K562 (cell line): Measurements from ENCODE around the gene PDHB. TPM values are rescaled to one million over a fixed set of nuclear protein-coding genes. Genes with fewer than 3 reads are reported as not detected.

Experiments used
- ATAC-seq: fragments of 200-7000 bp; cut with Tn5 transposase; 3 replicates; pipeline ENCODE4 v1.9.1; 2020; ENCODE audit warnings: moderate library complexity
- BruUV-seq: library from RNA; stranded (reverse); fragments of 400-500 nt; replicated peaks from 2 replicates; lab custom pipeline; 2021; lab: Mats Ljungman, UMichigan
- CTCF ChIA-PET: fragments of 300-600 bp; formaldehyde crosslinking; extraction: SDS; loops from one replicate; lab custom pipeline; 2021; ENCODE audit warnings: low intra/inter-chr PET ratio; lab: Yijun Ruan, JAX
- POLR2A ChIA-PET: fragments of 300-600, 350-650 bp; sonication (Branson Sonifier 250); formaldehyde crosslinking; extraction: SDS; loops from one replicate; lab custom pipeline; 2021; ENCODE audit warnings: antibody characterized with exemption, inconsistent platforms; lab: Yijun Ruan, JAX
- DNase-seq, 4 experiments: peaks; one replicate each; pipeline versions ENCODE4 v3.0.0 to v3.0.0-alpha.2; 2011 to 2018; ENCODE audit warnings: low spot score in 3 of 4, mixed read lengths in 3 of 4; ENCODE audit errors: extremely low read depth in 1 of 4
- FAIRE-seq: peaks from 2 replicates; lab custom pipeline; 2011; peaks lifted over from hg19 to GRCh38; lab: Jason Lieb, UNC
- H2AFZ ChIP-seq: 2 replicates; pipeline ENCODE4 v1.6.0; 2011; ENCODE audit warnings: low read depth, low read length, control low read depth, inconsistent platforms
- H3K27ac ChIP-seq: fragments of 200-600 bp; 3 replicates; pipeline ENCODE4 v1.8.0; 2011; ENCODE audit warnings: low read depth, mild to moderate bottlenecking, control low read depth, inconsistent platforms, low read length, moderate library complexity, mixed read lengths; ENCODE audit errors: extremely low read depth
- H3K27me3 ChIP-seq, 2 experiments: fragments of 300-600 bp in 1 of 2; 2 replicates in 1 of 2; 3 replicates in 1 of 2; pipeline versions ENCODE4 v1.6.0 to v1.8.0; 2011; ENCODE audit warnings: inconsistent platforms in 2 of 2, low read length in 2 of 2, mild to moderate bottlenecking in 1 of 2, mixed read lengths in 1 of 2, moderate library complexity in 1 of 2; ENCODE audit not compliant: control insufficient read depth in 2 of 2, insufficient read depth in 2 of 2
- H3K36me3 ChIP-seq: fragments of 300-600 bp; 3 replicates; pipeline ENCODE4 v1.8.0; 2011; ENCODE audit warnings: mild to moderate bottlenecking, low read length, inconsistent platforms; ENCODE audit not compliant: control insufficient read depth, insufficient read depth
- H3K4me1 ChIP-seq, 2 experiments: fragments of 200-600 bp in 1 of 2; replicated peaks in 1 of 2; 2 replicates in 1 of 2; 3 replicates in 1 of 2; pipeline versions ENCODE4 v1.5.1 to v1.8.0; 2011; ENCODE audit warnings: inconsistent platforms in 2 of 2, low read length in 2 of 2, mild to moderate bottlenecking in 1 of 2, mixed read lengths in 1 of 2, moderate library complexity in 1 of 2; ENCODE audit not compliant: control insufficient read depth in 2 of 2, insufficient read depth in 2 of 2
- H3K4me2 ChIP-seq: 2 replicates; pipeline ENCODE4 v1.6.1; 2011; ENCODE audit warnings: low read length, control low read depth, inconsistent platforms, mixed read lengths; ENCODE audit not compliant: insufficient read depth
- H3K4me3 ChIP-seq: fragments of 200-600 bp; sonication (generic), shearing (Covaris generic); 2 replicates; pipeline ENCODE4 v1.5.1; 2016; ENCODE audit warnings: control low read depth, inconsistent platforms
- H3K79me2 ChIP-seq: fragments of 200-600 bp; 3 replicates; pipeline ENCODE4 v1.8.0; 2011; ENCODE audit warnings: low read length, inconsistent platforms; ENCODE audit not compliant: control insufficient read depth, insufficient read depth
- H3K9ac ChIP-seq, 2 experiments: 2 replicates each; pipeline versions ENCODE4 v1.6.0 to v1.6.1; 2011; ENCODE audit warnings: low read depth in 2 of 2, low read length in 2 of 2, control low read depth in 1 of 2, inconsistent platforms in 1 of 2, mild to moderate bottlenecking in 1 of 2, mixed read lengths in 1 of 2; ENCODE audit not compliant: insufficient read depth in 1 of 2
- H3K9me1 ChIP-seq: one replicate; pipeline ENCODE4 v1.6.0; 2011; ENCODE audit warnings: inconsistent platforms, mild to moderate bottlenecking, low read length, moderate library complexity; ENCODE audit not compliant: control insufficient read depth, insufficient read depth
- H3K9me3 ChIP-seq: replicated peaks from 2 replicates; pipeline ENCODE4 v1.5.1; 2011; ENCODE audit warnings: low read depth, low read length, inconsistent platforms; ENCODE audit not compliant: control insufficient read depth, insufficient read depth
- H4K20me1 ChIP-seq: replicated peaks from 2 replicates; pipeline ENCODE4 v1.6.1; 2011; ENCODE audit warnings: low read length, inconsistent platforms, mixed read lengths; ENCODE audit not compliant: control insufficient read depth, insufficient read depth
- ARHGAP35 ChIP-seq: fragments of 450-650 bp; IDR thresholded peaks from 2 replicates; pipeline ENCODE4 v1.6.1; 2018; ENCODE audit not compliant: partially characterized antibody
- CBX3 ChIP-seq, 2 experiments: IDR thresholded peaks; 1 replicate in 1 of 2; 2 replicates in 1 of 2; pipeline ENCODE4 v1.6.1; 2012; ENCODE audit warnings: inconsistent platforms in 2 of 2, low read length in 2 of 2, borderline replicate concordance in 1 of 2, control low read depth in 1 of 2
- CBX8 ChIP-seq: fragments of 200-600 bp; sonication (generic); IDR thresholded peaks from 2 replicates; pipeline ENCODE4 v1.6.1; 2012; ENCODE audit warnings: borderline replicate concordance, mixed run types, low read depth, mild to moderate bottlenecking, moderate library complexity, mixed read lengths, low read length, control low read depth, inconsistent platforms; ENCODE audit not compliant: poor library complexity, severe bottlenecking; ENCODE audit errors: extremely low read depth
- NONO ChIP-seq, 2 experiments: fragments of 200-400 bp in 1 of 2; fragments of 450-650 bp in 1 of 2; formaldehyde crosslinking in 1 of 2; IDR thresholded peaks; 2 replicates each; pipeline ENCODE4 v1.6.1; 2017; ENCODE audit warnings: low read depth in 2 of 2, mild to moderate bottlenecking in 2 of 2, moderate library complexity in 2 of 2, low read length in 1 of 2
- TAF7 ChIP-seq: fragments of 450-650 bp; IDR thresholded peaks from 2 replicates; pipeline ENCODE4 v1.6.1; 2016; ENCODE audit warnings: missing genetic modification characterization, missing compliant biosample characterization
- TAL1 ChIP-seq: fragments of 450-650 bp; IDR thresholded peaks from 2 replicates; pipeline ENCODE4 v1.6.1; 2016; ENCODE audit warnings: mild to moderate bottlenecking
- ZEB2 ChIP-seq: fragments of 450-650 bp; IDR thresholded peaks from 2 replicates; pipeline ENCODE4 v1.6.1; 2016
- ZNF316 ChIP-seq: fragments of 450-650 bp; IDR thresholded peaks from 2 replicates; pipeline ENCODE4 v1.6.1; 2016
- ZNF436 ChIP-seq: fragments of 250-450, 450-650 bp; sonication (Bioruptor Pico); formaldehyde crosslinking; IDR thresholded peaks from 2 replicates; pipeline ENCODE4 v1.7.0; 2020; ENCODE audit warnings: mild to moderate bottlenecking
- WGBS: fragments of 100-300 bp; shearing (Covaris generic); methylation state at CpG from one replicate; pipeline ENCODE4 v1.1.6; 2016; ENCODE audit warnings: low coverage, mixed read lengths; ENCODE audit not compliant: insufficient coverage; ENCODE audit errors: missing lambda C conversion rate; 5-methylcytosine and 5-hydroxymethylcytosine counted together
- in situ Hi-C: fragments of 300-500 bp; cut with MboI; formaldehyde crosslinking; loops from 4 replicates; pipeline ENCODE4 v1.15.0; 2018; ENCODE audit warnings: inconsistent platforms, mixed read lengths
- intact Hi-C: fragments of 100-400 bp; cut with micrococcal nuclease; formaldehyde crosslinking; loops from 2 replicates; pipeline ENCODE4 v1.14.2; 2022
- polyA plus RNA-seq, 8 experiments: library from polyadenylated mRNA; depleted of rRNA in 4 of 8; stranded (reverse) in 5 of 8; unstranded in 3 of 8; fragments of >200 nt; fragmentation: Nextera tagmentation in 2 of 8; fragmentation: Illumina TruSeq in 1 of 8; extraction: Ambion mirVana in 2 of 8; extraction: Trizol in 1 of 8; gene quantifications; 2 replicates each; pipeline versions ENCODE4 v1.2.1 to v1.2.3, GENCODE V29; 2011 to 2014; ENCODE audit warnings: inconsistent platforms in 1 of 8, missing spikeins in 1 of 8
- total RNA-seq, 7 experiments: library from RNA; depleted of rRNA in 6 of 7; stranded (reverse); fragments of >200 nt in 6 of 7; fragmentation: Illumina TruSeq in 2 of 7; extraction: Trizol in 2 of 7; gene quantifications; 2 replicates each; pipeline versions ENCODE4 v1.2.1 to v1.2.3, GENCODE V29; 2011 to 2021; ENCODE audit warnings: low replicate concordance in 1 of 7
- TF ChIP-seq, protein P1 (sequence below): fragments of 450-650 bp; formaldehyde crosslinking; IDR thresholded peaks from 2 replicates; pipeline ENCODE4 v1.4.0; 2020; ENCODE audit warnings: mild to moderate bottlenecking
- TF ChIP-seq, protein P2 (sequence below): fragments of 150-350 bp; conservative IDR thresholded peaks from 2 replicates; pipeline ENCODE4 v1.6.1; 2014; ENCODE audit warnings: low read length

Gene PDHB
- total and polyA plus RNA-seq, 9 of the 15 experiments (the other 6 are each of a cell fraction or from before 2014, with no cell fraction given) = 51.2 to 178 (median 85.2) TPM

DNA sequence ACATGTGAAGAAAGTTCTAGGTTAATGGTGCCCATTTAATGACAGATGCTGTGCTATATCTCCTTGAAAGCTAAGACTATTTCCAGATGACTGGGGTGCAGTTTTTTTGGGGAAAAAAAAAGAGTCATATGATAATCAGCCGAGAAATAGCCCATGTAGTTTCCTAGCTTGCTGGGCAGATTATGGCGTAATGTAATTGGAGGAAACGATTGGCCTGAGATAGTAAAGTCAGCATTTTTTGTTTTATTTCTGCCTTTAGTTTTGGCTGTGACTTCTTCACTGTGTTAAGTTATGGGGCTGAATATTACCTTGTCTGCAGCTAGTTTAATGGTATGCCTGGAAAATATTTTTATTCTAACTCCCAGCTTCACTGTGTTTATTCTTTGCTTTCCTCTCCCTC, 24.0 kb downstream of the PDHB start:
- Histone ChIP-seq H3K4me1 (peaks cover 0 to 6% of the 10 kb centered on the region in 2 experiments; a peak in 2 of 5 replicates), H2AFZ (no peak overlapping the region), H3K9ac (no peak overlapping the region), H3K36me3 (peaks cover 17% of the 10 kb centered on the region), H3K4me3 (no peak overlapping the region), H3K9me3 (no peaks in the 10 kb centered on the region)
- no peak for ATAC-seq
- WGBS = 71% methylated on average over 3 of the region's 3 CpGs
- BruUV-seq = no TSS peak
- TF ChIP-seq ZNF316 = peak; percentile 44; the same call in 1 of the 2 replicates
- TF ChIP-seq, protein P1, sequence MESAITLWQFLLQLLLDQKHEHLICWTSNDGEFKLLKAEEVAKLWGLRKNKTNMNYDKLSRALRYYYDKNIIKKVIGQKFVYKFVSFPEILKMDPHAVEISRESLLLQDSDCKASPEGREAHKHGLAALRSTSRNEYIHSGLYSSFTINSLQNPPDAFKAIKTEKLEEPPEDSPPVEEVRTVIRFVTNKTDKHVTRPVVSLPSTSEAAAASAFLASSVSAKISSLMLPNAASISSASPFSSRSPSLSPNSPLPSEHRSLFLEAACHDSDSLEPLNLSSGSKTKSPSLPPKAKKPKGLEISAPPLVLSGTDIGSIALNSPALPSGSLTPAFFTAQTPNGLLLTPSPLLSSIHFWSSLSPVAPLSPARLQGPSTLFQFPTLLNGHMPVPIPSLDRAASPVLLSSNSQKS (CRISPR knock-in tag) = no peak
- TF ChIP-seq, all 486 proteins: peak for 1
- H3K27me3 ChIP-seq = no peaks in the 10 kb centered on the region
- ChIA-PET POLR2A (no interaction called here), CTCF (no interaction called here)
- H3K79me2 ChIP-seq = no peaks in the 10 kb centered on the region
- intact Hi-C loops (loop anchor here (5.0 kb wide), 1 partner anchor 102 kb away; the partner anchor contains the start of genes HTD2 and RPP14), in situ Hi-C loops (loop anchor here (5.0 to 10.0 kb wide), 2 partner anchors 82 to 225 kb away; no protein-coding TSS in a partner anchor)
- no peaks in the 10 kb centered on the region for H3K9me1 ChIP-seq
- no peak overlapping the region for H3K27ac ChIP-seq
- no peaks in the 10 kb centered on the region for H4K20me1 ChIP-seq
- DNase-seq (no peak), FAIRE-seq (no peak)
- H3K4me2 ChIP-seq = no peak overlapping the region

DNA sequence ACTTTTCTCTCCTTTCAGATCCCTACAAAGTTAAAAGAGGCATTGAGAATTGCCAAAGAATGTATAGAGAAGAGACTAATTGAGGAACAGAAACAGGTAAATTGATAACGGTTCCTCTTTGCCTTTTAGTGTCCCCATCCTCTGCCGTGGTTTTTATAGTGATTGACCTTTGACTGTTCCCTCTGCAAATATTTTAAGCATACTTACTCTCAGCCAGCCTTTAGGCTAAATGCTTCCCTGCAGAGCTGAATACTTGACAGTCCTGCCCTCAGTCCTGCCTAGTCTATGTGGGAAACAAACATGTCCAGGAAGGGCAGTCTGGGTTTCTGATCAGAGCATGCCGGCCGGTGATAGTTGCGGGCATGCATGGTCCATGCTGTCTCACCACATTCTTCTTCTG, 24.7 kb downstream of the PDHB start:
- ATAC-seq (no peak), DNase-seq (no peak), FAIRE-seq (no peak)
- no peaks in the 10 kb centered on the region for H3K79me2 ChIP-seq
- CTCF ChIA-PET = no interaction called here
- H3K9me3 ChIP-seq = no peaks in the 10 kb centered on the region
- H3K4me1 ChIP-seq = peaks cover 0 to under 1% of the 10 kb centered on the region in 2 experiments; a peak in 2 of 5 replicates
- intact Hi-C loops = no loop called here
- H3K4me3 ChIP-seq = no peak overlapping the region
- H2AFZ ChIP-seq = no peak overlapping the region
- 86% methylated on average over 3 of the region's 5 CpGs for WGBS
- POLR2A ChIA-PET = no interaction called here
- H3K9me1 ChIP-seq = no peaks in the 10 kb centered on the region
- no peak overlapping the region for H3K4me2 ChIP-seq
- no TSS peak for BruUV-seq
- peaks cover 17% of the 10 kb centered on the region for H3K36me3 ChIP-seq
- H3K27ac ChIP-seq = no peak overlapping the region
- H4K20me1 ChIP-seq = no peaks in the 10 kb centered on the region
- no peaks in the 10 kb centered on the region for H3K27me3 ChIP-seq
- no peak overlapping the region for H3K9ac ChIP-seq
- in situ Hi-C loops = no loop called here
- TF ChIP-seq CBX3 (IDR thresholded peaks at IDR 0.05; ENCODE audit: borderline replicate concordance in 1 of 2, low read length in 2 of 2) (no peak), ARHGAP35 (no peak), TAL1 (no peak), CBX8 (no peak), TAF7 (tag) (no peak), ZNF436 (CRISPR knock-in tag) (no peak), ZEB2 (no peak), NONO (IDR thresholded peaks at IDR 0.05; ENCODE audit: low read depth in 2 of 2, low read length in 1 of 2) (no peak)
- TF ChIP-seq, protein P2, sequence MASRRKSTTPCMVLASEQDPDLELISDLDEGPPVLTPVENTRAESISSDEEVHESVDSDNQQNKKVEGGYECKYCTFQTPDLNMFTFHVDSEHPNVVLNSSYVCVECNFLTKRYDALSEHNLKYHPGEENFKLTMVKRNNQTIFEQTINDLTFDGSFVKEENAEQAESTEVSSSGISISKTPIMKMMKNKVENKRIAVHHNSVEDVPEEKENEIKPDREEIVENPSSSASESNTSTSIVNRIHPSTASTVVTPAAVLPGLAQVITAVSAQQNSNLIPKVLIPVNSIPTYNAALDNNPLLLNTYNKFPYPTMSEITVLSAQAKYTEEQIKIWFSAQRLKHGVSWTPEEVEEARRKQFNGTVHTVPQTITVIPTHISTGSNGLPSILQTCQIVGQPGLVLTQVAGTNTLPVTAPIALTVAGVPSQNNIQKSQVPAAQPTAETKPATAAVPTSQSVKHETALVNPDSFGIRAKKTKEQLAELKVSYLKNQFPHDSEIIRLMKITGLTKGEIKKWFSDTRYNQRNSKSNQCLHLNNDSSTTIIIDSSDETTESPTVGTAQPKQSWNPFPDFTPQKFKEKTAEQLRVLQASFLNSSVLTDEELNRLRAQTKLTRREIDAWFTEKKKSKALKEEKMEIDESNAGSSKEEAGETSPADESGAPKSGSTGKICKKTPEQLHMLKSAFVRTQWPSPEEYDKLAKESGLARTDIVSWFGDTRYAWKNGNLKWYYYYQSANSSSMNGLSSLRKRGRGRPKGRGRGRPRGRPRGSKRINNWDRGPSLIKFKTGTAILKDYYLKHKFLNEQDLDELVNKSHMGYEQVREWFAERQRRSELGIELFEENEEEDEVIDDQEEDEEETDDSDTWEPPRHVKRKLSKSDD = no peak
